DMS53 treated with DMSO at 0.1 percent for 48 hours (cell line): Measurements from ENCODE around the gene CELF5.

Experiments
- DNase-seq: peaks from one replicate; lab custom pipeline; 2025; ENCODE audit not compliant: unreplicated experiment; lab: John Stamatoyannopoulos, UW

The CELF5 gene

GRCh38 chr19:3224346-3225168, at the start of gene CELF5:
CELF5 (plus strand) TSS chr19:3224661; CDS start chr19:3224740, 79 bp downstream.
- DNase-seq: no peak

GRCh38 chr19:3175781-3176714, 48.4 kb upstream of the CELF5 start:
- DNase-seq: no peak

GRCh38 chr19:3176715-3177501, 47.6 kb upstream of the CELF5 start:
- no peak for DNase-seq

- no peak for DNase-seq
Observed at GRCh38 chr19:3178377-3178972, 46.0 kb upstream of the CELF5 start, which contains the start of gene S1PR4. S1PR4 (plus strand) TSS chr19:3178769; CDS start chr19:3178793, 24 bp downstream.

GRCh38 chr19:3178973-3179738, 45.3 kb upstream of the CELF5 start:
- no peak for DNase-seq

GRCh38 chr19:3179739-3180293, 44.6 kb upstream of the CELF5 start:
- DNase-seq: no peak

GRCh38 chr19:3183721-3184641, 40.5 kb upstream of the CELF5 start:
- no peak for DNase-seq

- peak; percentile 86 for DNase-seq
Observed at GRCh38 chr19:3184847-3185460, 39.5 kb upstream of the CELF5 start.

GRCh38 chr19:3185461-3186159, 38.9 kb upstream of the CELF5 start, which contains the start of gene NCLN:
NCLN (plus strand) TSS chr19:3185930; CDS start chr19:3186031, 101 bp downstream.
- peak; percentile 86 for DNase-seq

GRCh38 chr19:3186160-3186688, 38.2 kb upstream of the CELF5 start:
- no peak for DNase-seq

GRCh38 chr19:3186891-3187661, 37.4 kb upstream of the CELF5 start:
- DNase-seq: no peak

- no peak for DNase-seq
Observed at GRCh38 chr19:3187662-3188511, 36.6 kb upstream of the CELF5 start.

GRCh38 chr19:3188627-3189596, 35.5 kb upstream of the CELF5 start:
- DNase-seq: no peak
